ENCODE data around the gene ACAP3. TPM values are rescaled to one million over a fixed set of nuclear protein-coding genes. Genes with fewer than 3 reads are reported as not detected.

ACAP3 gene
- total and polyA plus RNA-seq, 2 experiments from 2014 or later, result 8.1 to 31.9 TPM

GRCh38 chr1:1349256-1350012 is 41.7 kb upstream of the ACAP3 start, which contains the start of gene DVL1:
Gene DVL1 (minus strand): TSS chr1:1349418. CDS start chr1:1349065, 353 bp downstream.
- Histone ChIP-seq H3K9me2 (ENCODE audit: insufficient read depth) (no peaks in the 10 kb centered on the region), H2AFZ (no peak within 1 kb of the TSS), H3F3A (replicated peaks; ENCODE audit: low read depth) (peaks cover 25% of the 10 kb centered on the region), H3K79me2 (replicated peaks; ENCODE audit: insufficient read depth) (peaks cover 14% of the 10 kb centered on the region), H3K27me3 (ENCODE audit: insufficient read depth) (peaks cover 17% of the 10 kb centered on the region), H4K20me1 (replicated peaks; ENCODE audit: insufficient read depth) (no peaks in the 10 kb centered on the region; the same call in none of the 2 replicates), H3K4me1 (ENCODE audit: insufficient read depth) (peaks cover 25% of the 10 kb centered on the region), H3K4me3 (peak within 1 kb of the TSS; percentile 65), H3K27ac (ENCODE audit: low read depth) (no peak within 1 kb of the TSS), H3K4me2 (peak within 1 kb of the TSS; percentile 84), H3K36me3 (ENCODE audit: insufficient read depth) (no peaks in the 10 kb centered on the region)
- Mint-ChIP-seq H3K27ac (no peak within 1 kb of the TSS), H3K36me3 (ENCODE audit: low read depth) (no peaks in the 10 kb centered on the region), H3K4me3 (peak within 1 kb of the TSS; percentile 78), H3K9me3 (no peaks in the 10 kb centered on the region), H3K4me1 (peaks cover 25% of the 10 kb centered on the region), H3K27me3 (ENCODE audit: insufficient read depth, low read depth, poor library complexity) (peaks cover 26% of the 10 kb centered on the region)
- peak; percentile 82 for TF ChIP-seq CREB1 (CRISPR knock-in tag; IDR thresholded peaks at IDR 0.05; ENCODE audit: low read depth)
- no peak for TF ChIP-seq ZNF114 (CRISPR knock-in tag; IDR thresholded peaks at IDR 0.05)
- peak; percentile 38 for TF ChIP-seq POLR2AphosphoS5 (IDR thresholded peaks at IDR 0.05; ENCODE audit: low read depth)
- TF ChIP-seq ZNF331 (CRISPR knock-in tag; IDR thresholded peaks at IDR 0.05; ENCODE audit: low read depth), result no peak
- no peak for TF ChIP-seq ZNF462 (CRISPR knock-in tag; IDR thresholded peaks at IDR 0.05)
- TF ChIP-seq CTCF (conservative IDR thresholded peaks at IDR 0.05; ENCODE audit: low read depth in 2 of 2), result peak; percentile 41 to 67
- DNase-seq (ENCODE audit: low spot score) (peak; percentile 89), ATAC-seq (peak; percentile 16)

Measured in GM23338 (cell line).